GM19468 (cell line): ENCODE data around the gene IL25.

ENCODE experiments used
- ATAC-seq: cut with Tn5 transposase; IDR thresholded peaks from one replicate; pipeline ENCODE4 v1.9.1; 2021; ENCODE audit warnings: mild to moderate bottlenecking, moderate library complexity, moderate number of reproducible peaks; ENCODE audit not compliant: unreplicated experiment; ENCODE audit errors: extremely low read depth

Gene IL25

DNA sequence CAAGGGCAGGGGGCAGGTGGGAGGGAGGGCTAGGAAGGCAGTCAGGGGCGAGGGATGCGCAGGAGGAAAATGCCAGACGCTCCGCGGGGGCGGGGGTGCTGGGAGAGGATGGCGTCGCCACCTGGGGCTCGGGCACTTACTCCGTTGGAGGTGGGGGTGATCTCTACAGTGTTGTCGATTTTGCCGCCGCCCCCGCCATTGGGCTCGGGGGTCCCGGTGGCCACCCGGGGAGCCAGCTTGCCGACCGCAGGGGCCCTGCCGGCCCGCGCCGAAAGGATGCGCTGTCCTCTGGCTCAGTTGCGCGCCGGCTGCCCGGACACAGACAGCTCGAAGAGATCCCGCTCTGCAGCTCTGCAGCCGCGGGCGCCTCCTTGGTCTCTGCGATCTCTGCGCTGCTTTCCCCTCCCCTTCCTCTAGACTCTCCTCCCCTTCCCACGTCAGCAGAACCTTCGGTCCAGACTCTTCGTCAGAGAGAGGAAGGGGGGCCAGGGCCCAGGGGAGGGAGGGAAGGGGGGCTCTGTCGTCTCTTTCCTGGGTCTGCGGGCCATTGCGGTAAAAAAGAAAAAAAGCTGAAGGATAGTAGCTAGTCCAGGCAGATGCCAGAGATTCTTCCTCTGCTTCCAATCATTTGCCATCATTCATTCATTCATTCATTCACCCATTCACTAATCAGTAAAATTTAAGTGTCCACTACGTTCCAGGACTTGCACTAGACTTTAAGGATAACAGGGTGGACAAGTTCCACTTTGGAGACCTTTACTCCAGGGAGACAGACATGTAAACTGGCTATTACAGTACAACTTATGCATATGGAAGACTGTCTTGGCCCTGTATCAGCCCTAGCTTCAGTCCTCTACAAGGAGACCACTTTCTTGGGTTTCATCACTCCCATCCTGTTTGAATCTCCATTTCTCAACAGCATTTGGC, 19.8 kb upstream of the IL25 start, which contains the start of gene SLC22A17:
Gene SLC22A17 (minus strand): TSS at position 382 of the 927 bp plus-strand sequence.
- no peak for ATAC-seq

DNA sequence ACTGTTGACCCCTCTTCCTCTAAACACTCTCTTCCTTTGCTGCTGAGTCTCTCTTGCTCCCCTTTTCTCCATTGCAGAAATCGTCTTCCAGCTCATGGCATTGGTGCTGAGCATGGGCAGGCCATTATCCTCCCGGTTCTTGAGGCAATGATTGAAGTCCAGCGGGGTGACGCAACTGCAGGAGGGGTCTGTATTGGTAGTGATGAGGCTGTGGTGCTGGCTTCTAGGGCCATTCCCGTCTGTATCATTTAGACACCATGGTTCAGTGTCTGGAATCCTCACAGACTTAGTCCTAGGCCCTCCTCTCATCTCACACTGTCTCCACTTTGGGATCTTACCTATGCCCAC, 19.2 kb upstream of the IL25 start:
- ATAC-seq, result no peak

GRCh38 chr14:23354990-23355389, 17.6 kb upstream of the IL25 start:
- no peak for ATAC-seq

DNA sequence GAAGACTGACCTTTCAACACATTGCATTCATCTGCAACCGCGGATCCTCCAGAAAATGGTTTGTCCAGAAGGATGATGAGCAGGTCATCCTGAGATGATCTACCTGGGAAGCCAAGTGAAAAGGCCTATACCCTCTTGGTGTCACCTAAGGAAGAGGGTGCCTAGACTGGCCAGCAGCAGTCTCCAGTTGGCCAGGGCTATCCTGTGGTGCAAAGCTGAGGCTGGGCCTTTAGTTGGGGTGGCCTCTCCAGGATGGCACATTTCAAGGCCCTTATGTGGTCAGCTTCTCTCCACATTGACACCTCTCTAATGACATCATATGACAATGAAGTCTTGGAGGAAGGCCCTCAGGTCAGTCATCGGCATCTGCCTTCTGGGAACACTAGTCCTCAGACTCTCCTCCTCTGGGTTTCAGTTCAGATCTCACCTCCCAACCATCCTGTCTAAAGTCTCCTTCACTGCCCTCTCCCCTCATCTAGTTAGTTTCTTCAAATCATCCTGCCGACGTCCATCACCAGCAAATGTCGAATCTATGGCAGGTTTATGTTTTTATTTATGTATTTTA, 16.7 kb upstream of the IL25 start:
- no peak for ATAC-seq

DNA sequence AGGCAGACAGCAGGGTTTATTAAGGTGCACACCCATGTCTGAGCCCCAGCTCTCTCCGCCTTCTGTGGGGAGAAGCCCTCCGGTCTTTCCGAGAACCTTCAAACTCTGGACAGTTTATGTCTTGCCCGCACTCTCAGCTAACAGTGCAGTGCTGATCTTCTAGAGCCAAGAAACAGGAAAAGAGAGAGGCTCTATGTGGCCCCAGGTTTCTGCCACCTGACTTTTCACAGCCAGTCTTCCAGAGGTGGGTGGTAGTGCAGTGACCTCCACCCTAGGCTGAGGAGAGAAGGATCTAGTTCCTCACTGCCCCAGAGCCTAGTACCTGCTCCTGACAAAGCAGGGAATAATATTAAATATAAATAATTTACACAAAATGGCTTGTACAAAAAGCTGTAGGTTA, 15.9 kb upstream of the IL25 start:
- ATAC-seq, result no peak

- ATAC-seq, result no peak
Measured at GRCh38 chr14:23357261-23357660, 15.3 kb upstream of the IL25 start.

DNA sequence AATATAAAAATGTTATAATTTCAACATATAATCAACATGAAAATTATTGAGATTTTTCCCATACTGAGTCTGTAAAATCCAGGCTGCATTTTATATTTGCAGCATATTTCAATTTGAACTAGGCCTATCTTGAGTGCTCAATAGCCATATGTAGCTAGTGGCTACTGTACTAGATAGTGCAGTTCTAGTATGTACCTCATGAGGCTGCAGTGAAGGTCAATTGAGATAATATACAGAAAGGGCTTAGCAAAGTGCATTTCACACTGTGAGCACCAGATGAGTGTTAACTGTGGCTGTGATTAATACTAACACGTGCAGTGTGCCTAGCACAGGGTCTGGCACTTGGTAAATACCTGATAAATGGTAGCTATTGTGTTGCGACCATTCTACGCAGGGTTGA, 14.6 kb upstream of the IL25 start:
- no peak for ATAC-seq

DNA sequence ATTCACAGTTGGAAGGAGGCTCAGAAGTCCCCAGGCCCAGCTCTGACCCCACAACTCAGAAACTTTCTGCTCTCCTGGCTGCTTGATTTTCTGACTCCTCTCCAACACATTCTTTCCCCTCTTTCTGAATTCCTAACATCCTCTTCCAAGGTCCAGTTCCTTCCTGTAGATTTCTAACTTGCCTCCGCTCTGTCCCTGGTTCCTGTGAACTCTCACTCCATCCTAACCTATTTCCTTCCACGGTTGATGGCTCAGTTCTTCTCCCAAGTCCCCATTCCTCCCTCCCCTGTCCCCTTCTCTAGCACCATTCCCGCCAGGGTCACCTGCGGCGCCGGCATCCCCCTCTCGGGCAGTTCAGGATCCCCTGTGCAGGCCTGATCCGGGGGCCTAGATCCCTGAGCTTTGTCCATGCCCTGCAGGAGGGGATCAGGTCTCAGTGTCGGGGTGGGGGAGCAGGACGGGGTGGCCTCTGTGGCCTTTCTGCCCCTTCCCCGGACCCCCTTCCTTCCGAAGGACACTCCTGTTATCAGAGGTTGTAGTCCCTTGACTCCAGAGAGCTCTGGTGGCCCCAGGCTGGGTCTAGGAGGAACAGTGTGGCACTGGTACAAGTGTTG, 13.9 kb upstream of the IL25 start:
- ATAC-seq, result no peak

- ATAC-seq, result no peak
Measured at GRCh38 chr14:23359167-23359626, 13.4 kb upstream of the IL25 start.

DNA sequence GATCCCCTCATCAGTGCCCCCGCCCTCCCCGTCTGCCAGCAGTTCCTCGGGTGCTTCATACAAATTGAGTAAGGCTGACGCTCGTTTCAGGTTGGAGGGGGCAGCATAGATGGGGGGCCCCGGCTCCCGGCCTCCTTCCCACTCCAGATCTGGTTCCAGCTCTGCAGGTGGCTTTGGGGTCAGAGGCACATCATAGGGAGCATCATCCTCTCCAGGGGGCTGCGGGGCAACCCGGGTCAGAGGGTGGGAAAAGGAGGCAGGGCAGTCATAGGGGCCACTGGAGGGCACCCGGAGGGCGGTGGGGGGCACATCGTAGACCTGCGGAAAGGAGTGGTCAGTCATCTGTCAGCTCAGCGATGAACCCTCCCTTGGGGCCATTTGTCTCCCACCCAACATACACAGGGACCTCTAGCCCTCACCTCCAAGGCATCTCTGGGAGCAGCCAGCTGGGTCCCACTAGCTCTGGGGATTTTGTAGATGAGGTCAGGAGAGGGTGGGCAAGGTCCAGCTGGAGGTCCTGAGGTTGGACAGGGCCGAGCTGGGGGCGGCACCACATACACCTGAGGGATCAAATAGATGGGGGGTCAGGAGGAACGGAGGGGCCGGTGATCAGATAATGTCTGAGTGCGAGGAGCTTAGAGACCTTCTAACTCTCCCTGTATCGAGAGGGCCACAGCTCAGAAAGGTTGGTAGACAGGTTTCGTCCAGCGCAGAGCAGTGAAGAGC, 12.7 kb upstream of the IL25 start:
- no peak for ATAC-seq

GRCh38 chr14:23360496-23360895, 12.1 kb upstream of the IL25 start:
- no peak for ATAC-seq

DNA sequence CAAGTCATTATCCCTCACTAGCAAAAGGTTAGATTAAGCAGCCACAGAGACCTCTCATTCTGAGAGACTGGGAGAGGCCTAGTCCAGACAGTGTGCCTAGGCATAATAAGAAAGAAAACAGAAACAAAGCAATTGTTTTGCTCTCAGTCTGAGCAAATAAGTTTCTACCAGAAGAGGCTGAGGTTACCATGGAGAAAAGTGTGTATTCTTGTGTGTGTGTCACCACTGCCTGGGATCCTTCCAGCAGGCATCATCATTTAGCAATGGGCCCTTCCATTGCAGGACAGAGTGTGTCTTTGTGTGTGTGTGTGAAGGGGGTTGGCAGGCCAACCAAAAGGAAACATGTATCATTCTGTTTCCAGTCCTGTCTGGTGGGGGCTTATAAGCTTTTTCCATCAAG, 11.3 kb upstream of the IL25 start:
- no peak for ATAC-seq

DNA sequence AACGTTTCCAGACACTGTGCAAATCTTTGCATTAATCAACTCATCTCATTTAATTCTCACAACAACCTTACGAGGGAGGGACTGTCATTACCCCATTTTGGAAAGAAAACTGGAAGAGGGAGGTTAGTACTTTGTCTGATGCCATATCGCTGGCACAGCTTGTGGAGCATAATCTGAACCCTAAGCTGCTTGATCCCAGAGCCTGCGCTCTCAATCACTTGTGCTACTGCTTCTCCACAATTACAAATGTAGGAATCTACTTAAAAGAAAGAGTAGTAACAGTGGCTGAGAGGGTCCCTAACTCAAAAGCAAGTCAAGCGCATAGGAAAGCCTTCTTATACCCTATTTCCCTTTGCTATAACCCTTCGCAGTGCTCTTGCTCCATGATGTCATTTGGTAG, 10.8 kb upstream of the IL25 start:
- no peak for ATAC-seq

GRCh38 chr14:23362200-23362599, 10.4 kb upstream of the IL25 start:
- ATAC-seq, result no peak

GRCh38 chr14:23364164-23365035, 8.2 kb upstream of the IL25 start:
- ATAC-seq, result no peak

DNA sequence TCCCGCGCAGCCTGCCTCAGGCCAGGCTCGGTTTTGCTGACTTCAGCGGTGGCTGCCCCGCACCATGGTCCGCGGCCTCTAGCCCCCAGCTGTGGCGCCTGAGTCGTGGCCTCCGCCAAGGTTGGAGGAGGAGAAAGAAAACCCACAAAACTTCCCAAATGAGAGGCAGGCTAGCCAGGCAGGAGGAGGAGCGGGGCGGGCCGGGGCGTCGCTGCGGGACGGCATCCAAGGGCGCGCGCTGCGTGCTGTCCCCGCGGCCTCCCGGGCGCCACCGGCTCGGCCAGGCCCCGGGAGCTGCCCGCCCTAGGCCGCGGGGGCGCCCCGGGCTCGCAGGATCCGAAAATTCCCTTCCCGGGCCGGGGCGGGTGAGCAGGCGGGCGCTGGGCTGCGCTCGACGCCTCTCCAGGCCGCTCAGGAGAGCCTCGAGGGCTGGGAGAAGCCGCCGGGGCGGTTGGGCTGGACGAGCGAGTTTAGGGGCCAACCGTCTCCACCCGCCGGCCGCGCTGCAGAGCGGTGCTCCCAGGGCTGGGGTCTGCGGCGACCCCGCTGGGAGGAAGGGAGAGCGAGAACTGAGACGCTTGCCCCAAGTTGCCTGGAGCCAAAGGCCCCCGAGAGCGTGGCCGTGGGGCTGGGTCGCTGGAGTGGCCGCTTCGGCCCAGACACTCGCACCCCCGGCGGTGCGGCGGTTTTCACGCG, 7.4 kb upstream of the IL25 start, which contains the start of gene EFS:
Gene EFS (minus strand): TSS at position 137 of the 696 bp plus-strand sequence. CDS start 147 bp downstream, outside the sequence.
- no peak for ATAC-seq

DNA sequence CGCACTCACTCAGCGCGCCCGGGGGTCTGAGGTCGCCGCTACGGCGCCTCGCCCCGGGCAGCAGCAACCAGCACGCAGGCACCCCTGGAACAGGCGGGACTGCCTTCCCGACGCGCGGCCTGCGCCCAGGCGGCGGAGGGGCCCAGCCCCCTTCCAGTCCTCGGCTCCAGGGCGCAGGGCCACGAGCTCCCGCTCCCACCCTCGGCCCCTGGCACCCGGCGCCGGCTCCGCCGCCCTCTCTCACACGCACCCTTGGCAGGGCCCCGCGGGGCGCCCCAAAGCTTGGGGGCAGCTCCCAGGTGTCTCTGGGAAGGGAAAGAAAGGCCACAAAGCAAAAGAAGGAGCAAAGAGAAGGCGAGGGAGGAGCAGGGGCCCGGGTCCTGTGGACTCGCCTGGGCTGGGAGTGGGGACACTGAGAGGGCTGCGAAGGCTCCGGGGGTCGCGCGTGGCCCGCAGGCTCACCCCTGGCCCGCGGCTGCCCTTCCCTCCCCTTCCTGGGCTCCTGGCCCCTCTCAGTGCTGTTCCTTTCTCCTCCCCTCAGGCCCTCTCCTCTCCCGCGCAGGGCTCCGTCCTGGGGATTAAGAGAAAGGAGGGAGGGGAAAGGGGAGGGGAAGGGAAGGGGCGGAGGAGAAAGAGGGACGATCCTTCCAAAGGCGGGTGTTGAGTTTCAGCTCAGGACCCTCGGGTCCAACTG, 6.7 kb upstream of the IL25 start:
- ATAC-seq, result no peak

GRCh38 chr14:23366426-23366921, 6.1 kb upstream of the IL25 start:
- no peak for ATAC-seq
